ENCODE results near the gene LSMEM2.
"Not testable (repeated sequence)": the region's sequence is repeated elsewhere in the genome, so short reads cannot be mapped to it uniquely, and the experiment has no call there.

Gene LSMEM2

GRCh38 chr3:50260942-50261441 lies 17.9 kb upstream of the LSMEM2 start:
- DNase-seq (ENCODE audit: insufficient read length, low spot score) (no peak), FAIRE-seq (no peak)
- TF ChIP-seq CTCF (IDR thresholded peaks at IDR 0.05; ENCODE audit: insufficient read depth, missing control alignments), result no peak

DNA sequence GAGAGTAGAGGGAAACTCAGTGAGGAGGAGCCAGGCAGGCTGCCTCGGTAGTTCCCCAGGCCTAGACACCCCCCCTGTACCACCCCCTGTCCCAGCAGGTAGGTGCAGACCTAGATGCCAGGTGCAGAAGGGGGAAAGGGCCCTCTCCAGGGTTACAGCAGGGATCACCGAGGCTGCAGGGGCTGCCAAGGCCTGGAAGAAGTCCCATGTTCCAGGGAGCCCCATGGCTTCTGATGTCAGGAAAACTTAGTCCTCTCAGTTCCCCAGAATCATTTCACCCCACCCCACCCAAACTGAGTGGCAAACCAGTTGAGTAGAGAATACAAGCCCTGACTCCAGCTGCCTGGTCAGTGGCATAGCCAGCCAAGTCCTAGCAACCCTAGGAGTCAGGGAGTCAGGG lies 17.4 kb upstream of the LSMEM2 start:
- FAIRE-seq (no peak), DNase-seq (ENCODE audit: insufficient read length, low spot score) (no peak)
- TF ChIP-seq CTCF (IDR thresholded peaks at IDR 0.05; ENCODE audit: insufficient read depth, missing control alignments), result no peak

DNA sequence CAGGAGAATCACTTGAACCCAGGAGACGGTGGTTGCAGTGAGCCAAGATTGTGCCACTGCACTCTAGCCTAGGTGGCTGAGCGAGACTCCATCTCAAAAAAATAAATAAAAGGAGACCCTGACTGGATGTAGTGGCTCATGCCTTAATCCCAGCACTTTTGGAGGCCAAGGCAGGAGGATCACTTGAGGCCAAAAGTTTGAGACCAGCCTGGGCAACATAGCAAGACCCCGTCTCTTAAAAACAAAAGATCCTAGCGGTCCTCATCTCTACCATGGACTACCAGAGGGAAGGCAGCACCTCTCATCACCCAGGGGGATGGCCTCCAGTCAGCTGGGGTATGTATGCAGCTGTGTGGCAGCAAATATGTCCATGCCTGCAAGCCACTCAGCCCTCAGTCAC lies 16.7 kb upstream of the LSMEM2 start:
- DNase-seq (ENCODE audit: insufficient read length, low spot score); FAIRE-seq: not testable (repeated sequence)

DNA sequence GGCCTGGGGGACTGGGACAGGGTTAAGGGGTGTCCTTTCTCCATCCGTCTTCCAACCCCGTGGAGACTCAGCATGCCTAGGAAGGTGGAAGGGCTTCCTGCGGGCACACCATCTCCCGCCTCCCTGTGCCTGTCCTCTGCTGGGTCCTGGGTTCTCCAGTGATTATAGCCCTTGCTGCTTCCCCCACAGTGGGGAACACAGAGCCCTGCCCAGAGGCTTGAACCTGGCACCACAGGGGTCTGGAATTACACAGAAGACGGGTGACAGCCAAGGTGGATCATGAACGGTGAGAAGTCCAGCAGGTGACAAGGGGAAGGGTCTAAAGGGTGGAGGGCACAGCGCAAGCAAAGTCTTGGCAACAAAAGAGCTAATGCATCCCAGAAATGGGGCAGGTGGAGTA lies 16.1 kb upstream of the LSMEM2 start:
- TF ChIP-seq CTCF (IDR thresholded peaks at IDR 0.05; ENCODE audit: insufficient read depth, missing control alignments), result no peak
- no peak for FAIRE-seq
- DNase-seq (ENCODE audit: insufficient read length, low spot score), result no peak

DNA sequence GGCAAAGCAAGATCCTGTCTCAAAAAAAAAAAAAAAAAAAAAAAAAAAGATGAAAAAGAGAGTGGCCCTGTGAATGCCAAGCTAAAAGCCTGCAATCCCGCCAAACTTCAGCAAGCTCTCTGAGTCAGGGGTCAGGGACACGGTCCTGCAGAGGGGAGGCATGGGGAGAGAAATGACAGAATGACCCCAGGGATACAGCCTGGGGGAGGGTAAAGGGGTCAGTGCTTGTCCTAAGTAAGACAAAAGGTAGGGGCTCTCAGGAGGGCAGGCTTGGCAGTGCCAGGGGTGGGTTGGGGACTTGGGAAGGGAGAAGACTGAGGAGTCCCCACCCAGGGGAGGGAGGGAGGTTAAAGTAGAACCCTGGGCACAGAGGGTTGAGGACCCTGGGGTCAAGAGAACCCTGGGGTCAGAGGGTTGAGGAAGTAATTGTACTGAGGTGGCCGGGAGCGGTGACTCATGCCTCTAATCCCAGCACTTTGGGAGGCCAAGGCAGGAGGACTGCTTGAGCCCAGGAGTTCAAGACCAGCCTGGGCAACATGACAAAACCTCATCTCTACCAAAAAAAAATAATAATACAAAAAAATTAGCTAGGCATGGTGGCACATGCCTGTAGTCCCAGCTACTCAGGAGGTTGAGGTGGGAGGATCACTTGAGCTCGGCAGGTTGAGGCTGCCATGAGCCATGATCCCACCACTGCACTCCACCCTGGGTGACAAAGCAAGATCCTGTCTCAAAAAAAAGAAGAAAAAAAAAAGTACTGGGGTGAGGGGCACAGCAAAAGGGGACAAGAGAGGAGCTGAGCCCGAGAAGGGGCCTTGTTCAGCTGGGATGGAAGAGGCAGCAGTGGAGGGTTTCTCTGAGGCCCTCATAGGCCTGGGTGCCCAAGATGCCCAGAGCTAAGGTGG lies 15.2 kb upstream of the LSMEM2 start:
- DNase-seq (ENCODE audit: insufficient read length, low spot score) (no peak), FAIRE-seq (no peak)
- TF ChIP-seq CTCF (IDR thresholded peaks at IDR 0.05; ENCODE audit: insufficient read depth, missing control alignments), result no peak

- no peak for TF ChIP-seq CTCF (IDR thresholded peaks at IDR 0.05; ENCODE audit: insufficient read depth, missing control alignments)
- no peak for FAIRE-seq
- peak; percentile 51 for DNase-seq (ENCODE audit: insufficient read length, low spot score)
These were observed 14.4 kb upstream of the LSMEM2 start for GRCh38 chr3:50264383-50264963.

GRCh38 chr3:50264964-50265485 lies 13.9 kb upstream of the LSMEM2 start:
- TF ChIP-seq CTCF (IDR thresholded peaks at IDR 0.05; ENCODE audit: insufficient read depth, missing control alignments), result no peak
- no peak for DNase-seq (ENCODE audit: insufficient read length, low spot score)
- FAIRE-seq, result no peak

Data from D721Med (cell line).